Liver (tissue), 9 donors: ENCODE results near the gene SBF2. TPM values are rescaled to one million over a fixed set of nuclear protein-coding genes. Genes with fewer than 3 reads are reported as not detected.

ENCODE experiments used
- DNase-seq: peaks from one replicate; pipeline ENCODE4 v3.0.0-alpha.2; 2017; ENCODE audit warnings: low spot score
- H3K27ac ChIP-seq, 2 donors: one replicate each; pipeline ENCODE4 v1.7.0; 2013; ENCODE audit warnings: inconsistent platforms in 2 of 2, low read length in 2 of 2, control low read depth in 1 of 2, low read depth in 1 of 2, mild to moderate bottlenecking in 1 of 2
- H3K27me3 ChIP-seq, 4 donors: one replicate each; pipeline versions ENCODE4 v1.6.1 to v1.7.0; 2013; ENCODE audit warnings: low read length in 3 of 4, inconsistent platforms in 1 of 4, mild to moderate bottlenecking in 1 of 4, moderate library complexity in 1 of 4; ENCODE audit not compliant: control insufficient read depth in 4 of 4, insufficient read depth in 4 of 4
- H3K36me3 ChIP-seq, 4 donors: one replicate each; pipeline versions ENCODE4 v1.6.1 to v1.7.0; 2013; ENCODE audit warnings: low read length in 3 of 4, mild to moderate bottlenecking in 3 of 4, low read depth in 1 of 4, moderate library complexity in 1 of 4; ENCODE audit not compliant: control insufficient read depth in 4 of 4, insufficient read depth in 3 of 4
- H3K4me1 ChIP-seq, 4 donors: one replicate each; pipeline versions ENCODE4 v1.6.1 to v1.7.0; 2013; ENCODE audit warnings: low read length in 3 of 4, mild to moderate bottlenecking in 3 of 4, moderate library complexity in 1 of 4; ENCODE audit not compliant: control insufficient read depth in 4 of 4, insufficient read depth in 4 of 4
- H3K4me3 ChIP-seq, 3 donors: one replicate each; pipeline versions ENCODE4 v1.6.1 to v1.7.0; 2013; ENCODE audit warnings: low read length in 3 of 3, control low read depth in 1 of 3, low read depth in 1 of 3, mild to moderate bottlenecking in 1 of 3
- H3K9ac ChIP-seq, 2 donors: one replicate each; pipeline ENCODE4 v1.7.0; 2013; ENCODE audit warnings: low read length in 2 of 2, mild to moderate bottlenecking in 2 of 2, moderate library complexity in 2 of 2, control low read depth in 1 of 2, low read depth in 1 of 2
- H3K9me3 ChIP-seq, 4 donors: one replicate each; pipeline versions ENCODE4 v1.6.1 to v1.7.0; 2013; ENCODE audit warnings: low read length in 3 of 4; ENCODE audit not compliant: control insufficient read depth in 4 of 4
- EGR1 ChIP-seq, 2 donors: IDR thresholded peaks; 2 replicates each; pipeline ENCODE4 v1.6.1; 2016 to 2018; ENCODE audit warnings: antibody characterized with exemption in 2 of 2, low read depth in 2 of 2
- FOXA2 ChIP-seq: IDR thresholded peaks from 2 replicates; pipeline ENCODE4 v1.6.1; 2016; ENCODE audit warnings: antibody characterized with exemption
- GABPA ChIP-seq, 2 donors: IDR thresholded peaks in 1 of 2; conservative IDR thresholded peaks in 1 of 2; 2 replicates each; pipeline ENCODE4 v1.6.1; 2016; ENCODE audit warnings: antibody characterized with exemption in 2 of 2, mild to moderate bottlenecking in 1 of 2, moderate library complexity in 1 of 2
- NR2F2 ChIP-seq: IDR thresholded peaks from 2 replicates; pipeline ENCODE4 v1.6.1; 2016; ENCODE audit warnings: antibody characterized with exemption
- RAD21 ChIP-seq, 2 donors: IDR thresholded peaks; 2 replicates each; pipeline ENCODE4 v1.6.1; 2016; ENCODE audit warnings: antibody characterized with exemption in 2 of 2, mild to moderate bottlenecking in 2 of 2
- RXRA ChIP-seq, 2 donors: IDR thresholded peaks; 2 replicates each; pipeline ENCODE4 v1.6.1; 2017 to 2018; ENCODE audit warnings: antibody characterized with exemption in 2 of 2, mild to moderate bottlenecking in 1 of 2
- SP1 ChIP-seq: IDR thresholded peaks from 2 replicates; pipeline ENCODE4 v1.6.1; 2018; ENCODE audit warnings: antibody characterized with exemption, mild to moderate bottlenecking
- TAF1 ChIP-seq: conservative IDR thresholded peaks from 2 replicates; pipeline ENCODE4 v1.6.1; 2016; ENCODE audit warnings: antibody characterized with exemption, mild to moderate bottlenecking
- YY1 ChIP-seq: IDR thresholded peaks from 2 replicates; pipeline ENCODE4 v1.6.1; 2016; ENCODE audit warnings: antibody characterized with exemption, mild to moderate bottlenecking
- WGBS: extraction: QIAGEN DNeasy Blood & Tissue Kit; methylation state at CpG from one replicate; pipeline ENCODE4 v1.1.7; 2013; 5-methylcytosine and 5-hydroxymethylcytosine counted together
- polyA plus RNA-seq, 2 donors: library from polyadenylated mRNA; stranded (reverse) in 1 of 2; unstranded in 1 of 2; fragments of 200-250 nt in 1 of 2; fragments of >200 nt in 1 of 2; fragmentation: Nextera tagmentation in 1 of 2; extraction: Ambion mirVana in 1 of 2; gene quantifications; one replicate each; pipeline versions ENCODE4 v1.2.1 to v1.2.3, GENCODE V29; 2013 to 2015
- total RNA-seq, 2 donors: library from RNA; depleted of rRNA; stranded (reverse); fragments of >200 nt; gene quantifications; one replicate each; pipeline ENCODE4 v1.2.3, GENCODE V29; 2014
- TF ChIP-seq, protein P1 (sequence below): IDR thresholded peaks from 2 replicates; pipeline ENCODE4 v1.6.1; 2016; ENCODE audit warnings: antibody characterized with exemption
- TF ChIP-seq, protein P2 (sequence below): IDR thresholded peaks from 2 replicates; pipeline ENCODE4 v1.6.1; 2016; ENCODE audit warnings: antibody characterized with exemption
- TF ChIP-seq, protein P3 (sequence below): IDR thresholded peaks from 2 replicates; pipeline ENCODE4 v1.6.1; 2016; ENCODE audit warnings: antibody characterized with exemption
- TF ChIP-seq, protein P4 (sequence below): fragments of 150-350 bp; IDR thresholded peaks from 2 replicates; pipeline ENCODE4 v1.5.1; 2017; ENCODE audit warnings: improper control_type of control experiment, low read depth, low read length; ENCODE audit not compliant: missing input control
- TF ChIP-seq, protein P5 (sequence below): IDR thresholded peaks from 2 replicates; pipeline ENCODE4 v1.6.1; 2016; ENCODE audit warnings: antibody characterized with exemption, mild to moderate bottlenecking
- donor health status: healthy.
- donor health status: healthy.
- donor health status: healthy.
- donor health status: healthy.
- donor health status: healthy.

The SBF2 gene
- total and polyA plus RNA-seq, 4 donors, result 7.5 to 31.3 (median 14.7) TPM

DNA sequence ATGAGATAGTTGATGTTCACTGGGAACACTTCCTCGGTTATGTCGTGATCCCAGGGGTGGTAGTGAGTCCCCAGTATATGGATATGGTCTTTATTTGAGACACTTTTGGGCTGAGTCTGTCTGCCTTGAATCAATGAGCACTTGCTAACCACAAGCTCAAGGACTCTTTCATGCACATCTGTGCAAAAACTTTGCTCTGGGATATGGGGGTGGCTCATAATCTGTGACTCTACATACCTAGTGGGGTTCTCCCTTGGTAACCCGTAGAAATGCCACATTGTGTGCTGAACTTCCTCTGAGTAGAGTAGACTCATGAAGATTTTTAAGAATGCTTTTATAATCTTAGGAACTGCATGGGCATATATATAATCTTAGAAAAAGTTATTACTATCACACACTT, 560.8 kb downstream of the SBF2 start:
- no peak for TF ChIP-seq GABPA (IDR thresholded peaks at IDR 0.05 in 1 of 2, conservative IDR thresholded peaks at IDR 0.05 in 1 of 2)
- no peak for TF ChIP-seq NR2F2
- TF ChIP-seq, protein P1, sequence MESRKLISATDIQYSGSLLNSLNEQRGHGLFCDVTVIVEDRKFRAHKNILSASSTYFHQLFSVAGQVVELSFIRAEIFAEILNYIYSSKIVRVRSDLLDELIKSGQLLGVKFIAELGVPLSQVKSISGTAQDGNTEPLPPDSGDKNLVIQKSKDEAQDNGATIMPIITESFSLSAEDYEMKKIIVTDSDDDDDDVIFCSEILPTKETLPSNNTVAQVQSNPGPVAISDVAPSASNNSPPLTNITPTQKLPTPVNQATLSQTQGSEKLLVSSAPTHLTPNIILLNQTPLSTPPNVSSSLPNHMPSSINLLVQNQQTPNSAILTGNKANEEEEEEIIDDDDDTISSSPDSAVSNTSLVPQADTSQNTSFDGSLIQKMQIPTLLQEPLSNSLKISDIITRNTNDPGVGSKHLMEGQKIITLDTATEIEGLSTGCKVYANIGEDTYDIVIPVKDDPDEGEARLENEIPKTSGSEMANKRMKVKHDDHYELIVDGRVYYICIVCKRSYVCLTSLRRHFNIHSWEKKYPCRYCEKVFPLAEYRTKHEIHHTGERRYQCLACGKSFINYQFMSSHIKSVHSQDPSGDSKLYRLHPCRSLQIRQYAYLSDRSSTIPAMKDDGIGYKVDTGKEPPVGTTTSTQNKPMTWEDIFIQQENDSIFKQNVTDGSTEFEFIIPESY, result no peak
- no peak for TF ChIP-seq YY1
- TF ChIP-seq, protein P2, sequence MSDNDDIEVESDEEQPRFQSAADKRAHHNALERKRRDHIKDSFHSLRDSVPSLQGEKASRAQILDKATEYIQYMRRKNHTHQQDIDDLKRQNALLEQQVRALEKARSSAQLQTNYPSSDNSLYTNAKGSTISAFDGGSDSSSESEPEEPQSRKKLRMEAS, result no peak
- TF ChIP-seq RAD21 (IDR thresholded peaks at IDR 0.05), result no peak
- TF ChIP-seq EGR1 (IDR thresholded peaks at IDR 0.05; ENCODE audit: low read depth in 2 of 2), result no peak
- TF ChIP-seq, protein P3, sequence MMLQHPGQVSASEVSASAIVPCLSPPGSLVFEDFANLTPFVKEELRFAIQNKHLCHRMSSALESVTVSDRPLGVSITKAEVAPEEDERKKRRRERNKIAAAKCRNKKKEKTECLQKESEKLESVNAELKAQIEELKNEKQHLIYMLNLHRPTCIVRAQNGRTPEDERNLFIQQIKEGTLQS, result no peak
- TF ChIP-seq, protein P4, sequence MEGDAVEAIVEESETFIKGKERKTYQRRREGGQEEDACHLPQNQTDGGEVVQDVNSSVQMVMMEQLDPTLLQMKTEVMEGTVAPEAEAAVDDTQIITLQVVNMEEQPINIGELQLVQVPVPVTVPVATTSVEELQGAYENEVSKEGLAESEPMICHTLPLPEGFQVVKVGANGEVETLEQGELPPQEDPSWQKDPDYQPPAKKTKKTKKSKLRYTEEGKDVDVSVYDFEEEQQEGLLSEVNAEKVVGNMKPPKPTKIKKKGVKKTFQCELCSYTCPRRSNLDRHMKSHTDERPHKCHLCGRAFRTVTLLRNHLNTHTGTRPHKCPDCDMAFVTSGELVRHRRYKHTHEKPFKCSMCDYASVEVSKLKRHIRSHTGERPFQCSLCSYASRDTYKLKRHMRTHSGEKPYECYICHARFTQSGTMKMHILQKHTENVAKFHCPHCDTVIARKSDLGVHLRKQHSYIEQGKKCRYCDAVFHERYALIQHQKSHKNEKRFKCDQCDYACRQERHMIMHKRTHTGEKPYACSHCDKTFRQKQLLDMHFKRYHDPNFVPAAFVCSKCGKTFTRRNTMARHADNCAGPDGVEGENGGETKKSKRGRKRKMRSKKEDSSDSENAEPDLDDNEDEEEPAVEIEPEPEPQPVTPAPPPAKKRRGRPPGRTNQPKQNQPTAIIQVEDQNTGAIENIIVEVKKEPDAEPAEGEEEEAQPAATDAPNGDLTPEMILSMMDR, result no peak
- TF ChIP-seq TAF1, result no peak
- TF ChIP-seq FOXA2, result no peak
- no peak for TF ChIP-seq RXRA (IDR thresholded peaks at IDR 0.05)
- TF ChIP-seq, protein P5, sequence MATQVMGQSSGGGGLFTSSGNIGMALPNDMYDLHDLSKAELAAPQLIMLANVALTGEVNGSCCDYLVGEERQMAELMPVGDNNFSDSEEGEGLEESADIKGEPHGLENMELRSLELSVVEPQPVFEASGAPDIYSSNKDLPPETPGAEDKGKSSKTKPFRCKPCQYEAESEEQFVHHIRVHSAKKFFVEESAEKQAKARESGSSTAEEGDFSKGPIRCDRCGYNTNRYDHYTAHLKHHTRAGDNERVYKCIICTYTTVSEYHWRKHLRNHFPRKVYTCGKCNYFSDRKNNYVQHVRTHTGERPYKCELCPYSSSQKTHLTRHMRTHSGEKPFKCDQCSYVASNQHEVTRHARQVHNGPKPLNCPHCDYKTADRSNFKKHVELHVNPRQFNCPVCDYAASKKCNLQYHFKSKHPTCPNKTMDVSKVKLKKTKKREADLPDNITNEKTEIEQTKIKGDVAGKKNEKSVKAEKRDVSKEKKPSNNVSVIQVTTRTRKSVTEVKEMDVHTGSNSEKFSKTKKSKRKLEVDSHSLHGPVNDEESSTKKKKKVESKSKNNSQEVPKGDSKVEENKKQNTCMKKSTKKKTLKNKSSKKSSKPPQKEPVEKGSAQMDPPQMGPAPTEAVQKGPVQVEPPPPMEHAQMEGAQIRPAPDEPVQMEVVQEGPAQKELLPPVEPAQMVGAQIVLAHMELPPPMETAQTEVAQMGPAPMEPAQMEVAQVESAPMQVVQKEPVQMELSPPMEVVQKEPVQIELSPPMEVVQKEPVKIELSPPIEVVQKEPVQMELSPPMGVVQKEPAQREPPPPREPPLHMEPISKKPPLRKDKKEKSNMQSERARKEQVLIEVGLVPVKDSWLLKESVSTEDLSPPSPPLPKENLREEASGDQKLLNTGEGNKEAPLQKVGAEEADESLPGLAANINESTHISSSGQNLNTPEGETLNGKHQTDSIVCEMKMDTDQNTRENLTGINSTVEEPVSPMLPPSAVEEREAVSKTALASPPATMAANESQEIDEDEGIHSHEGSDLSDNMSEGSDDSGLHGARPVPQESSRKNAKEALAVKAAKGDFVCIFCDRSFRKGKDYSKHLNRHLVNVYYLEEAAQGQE, result no peak
- no peak overlapping the region for H3K9ac ChIP-seq
- WGBS, result 96% methylated on average over 3 of the region's 3 CpGs
- H3K27me3 ChIP-seq, result no peaks in the 10 kb centered on the region
- peaks cover 0 to 11% (median 5%) of the 10 kb centered on the region in 4 donors for H3K36me3 ChIP-seq
- no peak overlapping the region for H3K27ac ChIP-seq
- no peak for DNase-seq
- no peaks in the 10 kb centered on the region for H3K9me3 ChIP-seq
- H3K4me1 ChIP-seq, result no peaks in the 10 kb centered on the region
- H3K4me3 ChIP-seq, result no peak overlapping the region

DNA sequence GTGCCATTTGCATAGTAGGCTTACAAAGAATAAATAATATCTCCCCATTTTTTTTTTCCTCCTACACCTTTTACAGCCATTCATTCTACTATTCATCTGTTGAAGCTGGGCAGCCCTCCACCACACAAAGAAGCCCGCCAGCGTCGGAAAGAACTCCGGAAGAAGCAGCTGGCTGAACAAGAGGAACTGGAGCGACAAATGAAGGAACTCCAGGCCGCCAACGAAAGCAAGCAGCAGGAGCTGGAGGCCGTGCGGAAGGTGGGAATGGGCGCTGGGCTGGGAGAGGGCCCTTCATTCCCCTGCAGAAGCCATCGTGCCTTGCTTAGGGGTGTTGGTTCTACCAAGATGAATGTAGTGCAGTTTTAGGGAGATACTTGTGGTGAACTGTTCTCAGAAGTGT, 561.6 kb downstream of the SBF2 start:
- no peaks in the 10 kb centered on the region for H3K27me3 ChIP-seq
- H3K36me3 ChIP-seq, result peaks cover 0 to 11% (median 5%) of the 10 kb centered on the region in 4 donors
- H3K9ac ChIP-seq, result no peak overlapping the region
- TF ChIP-seq GABPA (IDR thresholded peaks at IDR 0.05 in 1 of 2, conservative IDR thresholded peaks at IDR 0.05 in 1 of 2), result no peak
- TF ChIP-seq SP1, result no peak
- no peak for TF ChIP-seq RAD21 (IDR thresholded peaks at IDR 0.05)
- no peak for TF ChIP-seq NR2F2
- TF ChIP-seq, protein P1, result no peak
- TF ChIP-seq, protein P2, result no peak
- no peaks in the 10 kb centered on the region for H3K4me1 ChIP-seq
- H3K9me3 ChIP-seq, result no peaks in the 10 kb centered on the region
- no peak overlapping the region for H3K27ac ChIP-seq
- no peak overlapping the region for H3K4me3 ChIP-seq
- 92% methylated on average over 11 of the region's 11 CpGs for WGBS
- DNase-seq, result no peak
